K562 (cell line): Measurements from ENCODE around the gene FAM184B. TPM values are rescaled to one million over a fixed set of nuclear protein-coding genes. Genes with fewer than 3 reads are reported as not detected.

ENCODE experiments used
- BMI1 ChIP-seq: fragments of 150-350 bp; IDR thresholded peaks from 2 replicates; pipeline ENCODE4 v1.6.1; 2014; ENCODE audit warnings: low read length
- EGR1 ChIP-seq: fragments of 450-650 bp; conservative IDR thresholded peaks from 2 replicates; pipeline ENCODE4 v1.6.1; 2017; ENCODE audit warnings: mild to moderate bottlenecking
- FOXK1 ChIP-seq: sonication (generic); formaldehyde crosslinking; IDR thresholded peaks from 2 replicates; pipeline ENCODE4 v1.8.0; 2022; ENCODE audit warnings: missing genetic modification reagents, mild to moderate bottlenecking, borderline replicate concordance
- HDAC1 ChIP-seq, 2 experiments: fragments of 450-650 bp; IDR thresholded peaks; 2 replicates each; pipeline ENCODE4 v1.6.1; 2016 to 2017; ENCODE audit warnings: inconsistent platforms in 1 of 2, mild to moderate bottlenecking in 1 of 2, moderate library complexity in 1 of 2
- HSF4 ChIP-seq: fragments of 250-450 bp; sonication (Bioruptor Pico); IDR thresholded peaks from 2 replicates; pipeline ENCODE4 v2.1.2; 2022; ENCODE audit warnings: mild to moderate bottlenecking, moderate library complexity, borderline replicate concordance
- MYC ChIP-seq, 2 experiments: fragments of 250-450 bp in 1 of 2; sonication (Bioruptor Pico) in 1 of 2; IDR thresholded peaks; 2 replicates each; pipeline versions ENCODE4 v1.5.1 to v1.6.1; 2012 to 2021; ENCODE audit warnings: low read depth in 2 of 2, borderline replicate concordance in 1 of 2, improper control_type of control experiment in 1 of 2, low read length in 1 of 2, mild to moderate bottlenecking in 1 of 2, moderate library complexity in 1 of 2
- NR2C2 ChIP-seq, 2 experiments: fragments of 200-800 bp in 1 of 2; sonication (Bioruptor generic) in 1 of 2; sonication (generic) in 1 of 2; formaldehyde crosslinking in 1 of 2; IDR thresholded peaks; 2 replicates each; pipeline versions ENCODE4 v1.6.1 to v1.8.0; 2016 to 2022; ENCODE audit warnings: mild to moderate bottlenecking in 1 of 2, missing compliant biosample characterization in 1 of 2, missing genetic modification characterization in 1 of 2, missing genetic modification reagents in 1 of 2
- NR2F6 ChIP-seq: fragments of 450-650 bp; formaldehyde crosslinking; IDR thresholded peaks from 2 replicates; pipeline ENCODE4 v1.4.0; 2020; ENCODE audit warnings: mild to moderate bottlenecking
- SMARCA5 ChIP-seq: fragments of 450-650 bp; IDR thresholded peaks from 2 replicates; pipeline ENCODE4 v1.6.1; 2016
- STAT5A ChIP-seq: IDR thresholded peaks from 2 replicates; pipeline ENCODE4 v1.6.1; 2012; ENCODE audit warnings: low read length, inconsistent platforms, borderline replicate concordance
- TARDBP ChIP-seq: fragments of 450-650 bp; IDR thresholded peaks from 2 replicates; pipeline ENCODE4 v1.6.1; 2016
- XRCC5 ChIP-seq: fragments of 200-400 bp; formaldehyde crosslinking; IDR thresholded peaks from 2 replicates; pipeline ENCODE4 v1.6.1; 2017; ENCODE audit warnings: low read depth, mild to moderate bottlenecking, low read length
- ZBTB17 ChIP-seq: fragments of 450-650 bp; formaldehyde crosslinking; IDR thresholded peaks from 2 replicates; pipeline ENCODE4 v1.4.0; 2020; ENCODE audit warnings: mild to moderate bottlenecking
- ZBTB8A ChIP-seq: fragments of 450-650 bp; IDR thresholded peaks from 2 replicates; pipeline ENCODE4 v1.6.1; 2018; ENCODE audit warnings: mild to moderate bottlenecking, moderate library complexity; ENCODE audit not compliant: partially characterized antibody
- ZNF57 ChIP-seq: fragments of 450-650 bp; formaldehyde crosslinking; IDR thresholded peaks from 2 replicates; pipeline ENCODE4 v1.4.0; 2020; ENCODE audit warnings: mild to moderate bottlenecking, moderate library complexity
- ZNF77 ChIP-seq: fragments of 250-450 bp; sonication (Bioruptor Pico); IDR thresholded peaks from 2 replicates; pipeline ENCODE4 v1.5.0; 2020
- polyA plus RNA-seq, 8 experiments: library from polyadenylated mRNA; depleted of rRNA in 4 of 8; stranded (reverse) in 5 of 8; unstranded in 3 of 8; fragments of >200 nt; fragmentation: Nextera tagmentation in 2 of 8; fragmentation: Illumina TruSeq in 1 of 8; extraction: Ambion mirVana in 2 of 8; extraction: Trizol in 1 of 8; gene quantifications; 2 replicates each; pipeline versions ENCODE4 v1.2.1 to v1.2.3, GENCODE V29; 2011 to 2014; ENCODE audit warnings: inconsistent platforms in 1 of 8, missing spikeins in 1 of 8
- total RNA-seq, 7 experiments: library from RNA; depleted of rRNA in 6 of 7; stranded (reverse); fragments of >200 nt in 6 of 7; fragmentation: Illumina TruSeq in 2 of 7; extraction: Trizol in 2 of 7; gene quantifications; 2 replicates each; pipeline versions ENCODE4 v1.2.1 to v1.2.3, GENCODE V29; 2011 to 2021; ENCODE audit warnings: low replicate concordance in 1 of 7
- TF ChIP-seq, protein P1 (sequence below): fragments of 200-600 bp; sonication (generic); IDR thresholded peaks from one replicate; pipeline ENCODE4 v1.6.1; 2012; ENCODE audit warnings: mild to moderate bottlenecking, low read depth, low read length, inconsistent platforms
- TF ChIP-seq, protein P2 (sequence below): fragments of 450-650 bp; formaldehyde crosslinking; IDR thresholded peaks from 2 replicates; pipeline ENCODE4 v1.4.0; 2022; ENCODE audit warnings: mild to moderate bottlenecking, moderate library complexity

The FAM184B gene
- total and polyA plus RNA-seq, 9 of the 15 experiments (the other 6 are each of a cell fraction or from before 2014, with no cell fraction given): not detected

DNA sequence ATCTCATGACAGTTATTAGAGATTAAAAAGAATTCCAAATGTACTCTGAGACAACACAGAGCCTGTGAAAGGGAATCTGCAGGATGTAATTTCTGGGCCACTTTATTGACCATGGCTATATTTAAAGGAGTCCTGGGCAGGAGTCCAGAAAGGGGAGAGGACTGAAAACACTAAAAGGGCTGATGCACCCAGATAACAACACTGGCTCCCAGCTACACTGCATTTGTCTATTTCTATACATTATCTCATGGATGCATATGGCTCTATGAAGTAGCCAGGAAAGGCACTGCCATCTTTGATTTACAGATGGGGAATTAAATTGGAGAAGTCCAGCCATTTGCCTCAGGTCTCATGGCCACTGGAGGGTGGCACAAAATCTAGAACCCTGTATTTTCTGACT lies 111.0 kb downstream of the FAM184B start (continued):
- TF ChIP-seq, protein P1, sequence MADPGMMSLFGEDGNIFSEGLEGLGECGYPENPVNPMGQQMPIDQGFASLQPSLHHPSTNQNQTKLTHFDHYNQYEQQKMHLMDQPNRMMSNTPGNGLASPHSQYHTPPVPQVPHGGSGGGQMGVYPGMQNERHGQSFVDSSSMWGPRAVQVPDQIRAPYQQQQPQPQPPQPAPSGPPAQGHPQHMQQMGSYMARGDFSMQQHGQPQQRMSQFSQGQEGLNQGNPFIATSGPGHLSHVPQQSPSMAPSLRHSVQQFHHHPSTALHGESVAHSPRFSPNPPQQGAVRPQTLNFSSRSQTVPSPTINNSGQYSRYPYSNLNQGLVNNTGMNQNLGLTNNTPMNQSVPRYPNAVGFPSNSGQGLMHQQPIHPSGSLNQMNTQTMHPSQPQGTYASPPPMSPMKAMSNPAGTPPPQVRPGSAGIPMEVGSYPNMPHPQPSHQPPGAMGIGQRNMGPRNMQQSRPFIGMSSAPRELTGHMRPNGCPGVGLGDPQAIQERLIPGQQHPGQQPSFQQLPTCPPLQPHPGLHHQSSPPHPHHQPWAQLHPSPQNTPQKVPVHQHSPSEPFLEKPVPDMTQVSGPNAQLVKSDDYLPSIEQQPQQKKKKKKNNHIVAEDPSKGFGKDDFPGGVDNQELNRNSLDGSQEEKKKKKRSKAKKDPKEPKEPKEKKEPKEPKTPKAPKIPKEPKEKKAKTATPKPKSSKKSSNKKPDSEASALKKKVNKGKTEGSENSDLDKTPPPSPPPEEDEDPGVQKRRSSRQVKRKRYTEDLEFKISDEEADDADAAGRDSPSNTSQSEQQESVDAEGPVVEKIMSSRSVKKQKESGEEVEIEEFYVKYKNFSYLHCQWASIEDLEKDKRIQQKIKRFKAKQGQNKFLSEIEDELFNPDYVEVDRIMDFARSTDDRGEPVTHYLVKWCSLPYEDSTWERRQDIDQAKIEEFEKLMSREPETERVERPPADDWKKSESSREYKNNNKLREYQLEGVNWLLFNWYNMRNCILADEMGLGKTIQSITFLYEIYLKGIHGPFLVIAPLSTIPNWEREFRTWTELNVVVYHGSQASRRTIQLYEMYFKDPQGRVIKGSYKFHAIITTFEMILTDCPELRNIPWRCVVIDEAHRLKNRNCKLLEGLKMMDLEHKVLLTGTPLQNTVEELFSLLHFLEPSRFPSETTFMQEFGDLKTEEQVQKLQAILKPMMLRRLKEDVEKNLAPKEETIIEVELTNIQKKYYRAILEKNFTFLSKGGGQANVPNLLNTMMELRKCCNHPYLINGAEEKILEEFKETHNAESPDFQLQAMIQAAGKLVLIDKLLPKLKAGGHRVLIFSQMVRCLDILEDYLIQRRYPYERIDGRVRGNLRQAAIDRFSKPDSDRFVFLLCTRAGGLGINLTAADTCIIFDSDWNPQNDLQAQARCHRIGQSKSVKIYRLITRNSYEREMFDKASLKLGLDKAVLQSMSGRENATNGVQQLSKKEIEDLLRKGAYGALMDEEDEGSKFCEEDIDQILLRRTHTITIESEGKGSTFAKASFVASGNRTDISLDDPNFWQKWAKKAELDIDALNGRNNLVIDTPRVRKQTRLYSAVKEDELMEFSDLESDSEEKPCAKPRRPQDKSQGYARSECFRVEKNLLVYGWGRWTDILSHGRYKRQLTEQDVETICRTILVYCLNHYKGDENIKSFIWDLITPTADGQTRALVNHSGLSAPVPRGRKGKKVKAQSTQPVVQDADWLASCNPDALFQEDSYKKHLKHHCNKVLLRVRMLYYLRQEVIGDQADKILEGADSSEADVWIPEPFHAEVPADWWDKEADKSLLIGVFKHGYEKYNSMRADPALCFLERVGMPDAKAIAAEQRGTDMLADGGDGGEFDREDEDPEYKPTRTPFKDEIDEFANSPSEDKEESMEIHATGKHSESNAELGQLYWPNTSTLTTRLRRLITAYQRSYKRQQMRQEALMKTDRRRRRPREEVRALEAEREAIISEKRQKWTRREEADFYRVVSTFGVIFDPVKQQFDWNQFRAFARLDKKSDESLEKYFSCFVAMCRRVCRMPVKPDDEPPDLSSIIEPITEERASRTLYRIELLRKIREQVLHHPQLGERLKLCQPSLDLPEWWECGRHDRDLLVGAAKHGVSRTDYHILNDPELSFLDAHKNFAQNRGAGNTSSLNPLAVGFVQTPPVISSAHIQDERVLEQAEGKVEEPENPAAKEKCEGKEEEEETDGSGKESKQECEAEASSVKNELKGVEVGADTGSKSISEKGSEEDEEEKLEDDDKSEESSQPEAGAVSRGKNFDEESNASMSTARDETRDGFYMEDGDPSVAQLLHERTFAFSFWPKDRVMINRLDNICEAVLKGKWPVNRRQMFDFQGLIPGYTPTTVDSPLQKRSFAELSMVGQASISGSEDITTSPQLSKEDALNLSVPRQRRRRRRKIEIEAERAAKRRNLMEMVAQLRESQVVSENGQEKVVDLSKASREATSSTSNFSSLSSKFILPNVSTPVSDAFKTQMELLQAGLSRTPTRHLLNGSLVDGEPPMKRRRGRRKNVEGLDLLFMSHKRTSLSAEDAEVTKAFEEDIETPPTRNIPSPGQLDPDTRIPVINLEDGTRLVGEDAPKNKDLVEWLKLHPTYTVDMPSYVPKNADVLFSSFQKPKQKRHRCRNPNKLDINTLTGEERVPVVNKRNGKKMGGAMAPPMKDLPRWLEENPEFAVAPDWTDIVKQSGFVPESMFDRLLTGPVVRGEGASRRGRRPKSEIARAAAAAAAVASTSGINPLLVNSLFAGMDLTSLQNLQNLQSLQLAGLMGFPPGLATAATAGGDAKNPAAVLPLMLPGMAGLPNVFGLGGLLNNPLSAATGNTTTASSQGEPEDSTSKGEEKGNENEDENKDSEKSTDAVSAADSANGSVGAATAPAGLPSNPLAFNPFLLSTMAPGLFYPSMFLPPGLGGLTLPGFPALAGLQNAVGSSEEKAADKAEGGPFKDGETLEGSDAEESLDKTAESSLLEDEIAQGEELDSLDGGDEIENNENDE: no peak
- no peak for TF ChIP-seq NR2C2 (CRISPR knock-in tag; IDR thresholded peaks at IDR 0.05)
- no peak for TF ChIP-seq NR2C2 (tag; IDR thresholded peaks at IDR 0.05)
- TF ChIP-seq ZBTB17 (CRISPR knock-in tag): no peak
- TF ChIP-seq ZNF57: no peak
- no peak for TF ChIP-seq HSF4
- TF ChIP-seq XRCC5: no peak
- TF ChIP-seq BMI1: no peak
- TF ChIP-seq EGR1: no peak
- TF ChIP-seq, protein P2, sequence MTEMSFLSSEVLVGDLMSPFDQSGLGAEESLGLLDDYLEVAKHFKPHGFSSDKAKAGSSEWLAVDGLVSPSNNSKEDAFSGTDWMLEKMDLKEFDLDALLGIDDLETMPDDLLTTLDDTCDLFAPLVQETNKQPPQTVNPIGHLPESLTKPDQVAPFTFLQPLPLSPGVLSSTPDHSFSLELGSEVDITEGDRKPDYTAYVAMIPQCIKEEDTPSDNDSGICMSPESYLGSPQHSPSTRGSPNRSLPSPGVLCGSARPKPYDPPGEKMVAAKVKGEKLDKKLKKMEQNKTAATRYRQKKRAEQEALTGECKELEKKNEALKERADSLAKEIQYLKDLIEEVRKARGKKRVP (CRISPR knock-in tag): 0 out of 2 replicates have a peak, but pooled peaks have one; percentile 52
- no peak for TF ChIP-seq FOXK1 (CRISPR knock-in tag)
- TF ChIP-seq TARDBP: 0 out of 2 replicates have a peak, but pooled peaks have one; percentile 45
- peak; percentile 89 for TF ChIP-seq STAT5A
- TF ChIP-seq ZNF77: no peak
- TF ChIP-seq ZBTB8A: no peak
- TF ChIP-seq SMARCA5: no peak
- TF ChIP-seq NR2F6 (CRISPR knock-in tag): no peak
- TF ChIP-seq HDAC1 (IDR thresholded peaks at IDR 0.05): peak; percentile 4 to 62; a peak in 2 of 4 replicates
- no peak for TF ChIP-seq MYC (IDR thresholded peaks at IDR 0.05; ENCODE audit: low read depth, low read length)
- TF ChIP-seq MYC (CRISPR knock-in tag; IDR thresholded peaks at IDR 0.05; ENCODE audit: borderline replicate concordance, low read depth): no peak
